Fibroblast of skin of left quadriceps (primary cell): Measurements from ENCODE around the gene GNGT1.

Source experiments
- DNase-seq, 2 experiments: peaks; one replicate each; pipeline ENCODE4 v3.0.0-alpha.2; 2013; ENCODE audit warnings: low read depth in 2 of 2

The GNGT1 gene

DNA sequence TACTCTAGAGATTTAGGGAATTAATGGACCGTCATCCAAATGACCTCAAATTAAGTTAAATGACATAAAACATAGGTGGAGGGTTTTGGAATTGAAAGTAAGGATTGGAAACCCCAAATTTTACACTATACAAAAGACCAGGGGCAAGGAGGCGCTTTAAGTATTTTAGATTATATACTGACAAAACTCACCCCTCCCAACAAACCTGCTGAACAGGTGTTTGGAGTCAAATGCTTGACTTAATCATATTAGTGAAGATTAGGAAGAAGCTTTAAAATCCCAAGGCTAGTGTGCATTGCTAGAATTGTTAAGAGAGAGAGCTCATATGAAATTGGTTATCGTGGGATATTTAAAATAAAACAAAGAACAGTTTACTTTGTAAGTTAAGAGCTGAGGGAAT is at the start of gene GNGT1:
Gene GNGT1, plus strand, starts transcription at position 301 of the 400 bp plus-strand sequence. CDS start 180 bp downstream, outside the sequence.
- no peak for DNase-seq

GRCh38 chr7:93858857-93859256 is 47.5 kb upstream of the GNGT1 start:
- DNase-seq, result no peak

DNA sequence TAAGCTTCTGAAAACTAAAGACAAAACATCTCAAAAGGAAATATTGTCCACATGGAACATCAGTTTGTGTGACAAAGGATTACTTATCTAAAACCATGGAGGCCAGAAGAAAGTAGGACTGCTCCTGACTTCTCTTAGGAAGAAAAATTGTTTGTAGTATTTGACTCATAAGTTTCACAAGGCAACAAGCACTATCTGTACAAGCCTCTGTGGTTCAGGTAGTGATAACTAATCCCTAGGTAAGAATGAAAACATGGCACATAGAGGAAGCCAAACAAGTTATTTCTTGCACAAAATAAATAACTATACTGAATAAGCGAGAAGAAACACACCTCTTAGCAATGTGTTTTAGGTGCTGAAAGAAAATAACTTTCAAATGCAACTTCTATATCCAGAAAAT is 46.1 kb upstream of the GNGT1 start:
- DNase-seq, result no peak

DNA sequence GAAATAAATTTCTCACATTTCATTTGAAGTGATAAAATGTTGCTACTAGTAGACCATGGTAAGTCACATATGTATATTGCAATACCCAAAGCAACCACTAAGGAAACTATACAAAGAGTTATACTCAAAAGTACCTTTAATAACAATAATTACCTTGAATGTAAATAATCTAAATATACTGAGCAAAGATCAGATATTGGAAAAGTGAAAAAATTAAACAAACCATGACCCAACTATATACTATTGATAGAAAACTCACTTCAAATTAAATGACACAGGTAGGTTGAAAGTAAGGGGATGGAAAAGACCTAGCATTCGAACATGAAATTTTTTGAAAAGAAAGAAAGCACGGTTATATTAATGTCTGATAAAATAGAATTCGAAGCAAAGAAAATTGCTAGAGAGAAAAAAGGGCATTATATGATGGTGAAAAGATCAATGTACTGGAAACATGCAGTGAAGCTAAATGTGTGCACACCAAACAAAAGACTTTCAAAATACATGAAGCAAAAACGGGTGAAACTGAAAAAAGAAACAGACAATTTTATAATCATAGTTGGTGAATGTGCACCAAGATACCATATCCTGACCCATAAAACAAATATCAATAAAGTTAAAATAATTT is 44.9 kb upstream of the GNGT1 start:
- no peak for DNase-seq

GRCh38 chr7:93862651-93863050 is 43.7 kb upstream of the GNGT1 start:
- no peak for DNase-seq

- no peak for DNase-seq
Measured at GRCh38 chr7:93866886-93867285, 39.5 kb upstream of the GNGT1 start.

DNA sequence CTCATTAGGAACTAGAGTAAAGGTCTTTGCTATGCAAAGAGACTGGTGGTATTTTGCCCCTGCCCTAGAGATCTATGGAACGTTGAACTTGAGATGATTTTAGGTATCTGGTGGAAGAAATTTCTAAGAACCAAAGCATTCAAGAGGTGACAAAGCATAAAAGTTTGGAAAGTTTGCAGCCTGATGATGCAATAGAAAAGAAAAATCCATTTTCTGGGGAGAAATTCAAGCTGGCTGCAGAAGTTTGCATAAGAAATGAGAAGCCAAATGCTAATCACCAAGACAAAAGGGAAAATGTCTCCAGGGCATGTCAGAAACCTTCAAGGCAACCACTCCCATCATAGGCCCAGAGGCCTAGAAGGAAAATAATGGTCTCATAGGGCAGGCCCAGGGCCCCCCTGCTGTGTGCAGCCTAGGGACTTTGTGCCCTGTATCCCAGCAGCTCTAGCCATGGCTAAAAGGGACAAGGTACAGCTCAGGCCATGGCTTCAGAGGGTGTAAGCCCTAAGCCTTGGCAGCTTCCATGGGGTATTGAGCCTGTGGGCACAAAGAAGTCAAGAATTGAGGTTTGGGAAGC is 32.3 kb upstream of the GNGT1 start:
- no peak for DNase-seq

- no peak for DNase-seq
Measured at GRCh38 chr7:93877742-93878141, 28.6 kb upstream of the GNGT1 start.

- DNase-seq, result no peak
Measured at GRCh38 chr7:93879356-93879755, 27.0 kb upstream of the GNGT1 start.

GRCh38 chr7:93882468-93882867 is 23.9 kb upstream of the GNGT1 start:
- DNase-seq, result no peak

GRCh38 chr7:93883078-93883916 is 23.1 kb upstream of the GNGT1 start:
- no peak for DNase-seq

GRCh38 chr7:93883917-93884345 is 22.4 kb upstream of the GNGT1 start:
- no peak for DNase-seq

DNA sequence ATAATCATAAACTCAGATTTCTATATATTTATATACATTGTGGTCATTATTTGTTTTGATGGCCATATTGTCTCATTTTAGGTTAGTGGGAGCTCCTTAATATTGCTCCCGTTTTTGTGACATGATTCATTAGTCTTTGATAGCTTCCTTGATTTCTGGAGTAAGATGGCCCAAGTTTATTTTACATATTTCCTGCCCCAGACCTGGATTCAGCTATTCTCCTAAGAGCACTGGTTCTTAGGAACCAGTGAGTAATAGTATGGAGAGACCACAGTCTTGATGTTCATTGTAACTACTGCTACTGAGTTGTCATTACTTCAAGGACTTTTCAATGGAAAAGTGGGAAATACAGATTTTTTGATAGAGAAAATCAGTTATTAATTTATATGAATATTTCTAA is 21.8 kb upstream of the GNGT1 start:
- DNase-seq, result no peak

GRCh38 chr7:93889261-93889660 is 17.1 kb upstream of the GNGT1 start:
- DNase-seq, result peak; percentile 21 to 29

GRCh38 chr7:93890041-93890463 is 16.3 kb upstream of the GNGT1 start:
- DNase-seq, result no peak

DNA sequence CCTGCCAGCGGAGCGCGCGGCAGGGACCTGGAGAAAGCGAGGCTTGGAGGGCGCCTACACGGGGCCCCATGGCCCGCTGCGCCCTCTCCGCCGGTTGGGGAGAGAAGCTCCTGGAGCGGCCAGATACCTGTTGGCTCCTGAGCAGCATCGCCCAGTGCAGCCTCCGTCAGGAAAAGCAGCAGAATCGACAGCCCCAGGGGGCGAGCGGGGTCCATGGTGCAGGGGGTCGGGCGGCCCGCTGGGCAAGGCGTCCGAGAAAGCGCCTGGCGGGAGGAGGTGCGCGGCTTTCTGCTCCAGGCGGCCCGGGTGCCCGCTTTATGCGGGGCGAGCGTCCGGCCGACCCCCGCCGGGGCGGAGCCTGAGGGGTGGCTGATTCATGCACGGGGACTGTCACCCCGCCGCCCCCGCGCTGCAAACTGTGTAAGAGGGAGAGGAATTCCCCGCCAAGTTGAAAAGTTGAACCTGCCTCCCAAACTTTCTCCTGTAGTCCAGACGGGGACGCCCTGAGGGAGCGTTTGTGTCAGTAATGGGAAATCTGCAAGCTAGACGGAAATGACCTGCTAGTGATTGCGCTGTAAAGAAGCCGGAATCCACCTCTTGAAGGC is 15.8 kb upstream of the GNGT1 start, which contains the start of gene TFPI2:
Gene TFPI2, minus strand, starts transcription at position 290 of the 605 bp plus-strand sequence. Its CDS starts 75 bp downstream, at position 215.
- DNase-seq, result no peak

- no peak for DNase-seq
Measured at GRCh38 chr7:93894426-93894825, 11.9 kb upstream of the GNGT1 start.

GRCh38 chr7:93894966-93895640 is 11.3 kb upstream of the GNGT1 start:
- DNase-seq, result no peak

GRCh38 chr7:93895859-93896600 is 10.3 kb upstream of the GNGT1 start:
- DNase-seq, result no peak

DNA sequence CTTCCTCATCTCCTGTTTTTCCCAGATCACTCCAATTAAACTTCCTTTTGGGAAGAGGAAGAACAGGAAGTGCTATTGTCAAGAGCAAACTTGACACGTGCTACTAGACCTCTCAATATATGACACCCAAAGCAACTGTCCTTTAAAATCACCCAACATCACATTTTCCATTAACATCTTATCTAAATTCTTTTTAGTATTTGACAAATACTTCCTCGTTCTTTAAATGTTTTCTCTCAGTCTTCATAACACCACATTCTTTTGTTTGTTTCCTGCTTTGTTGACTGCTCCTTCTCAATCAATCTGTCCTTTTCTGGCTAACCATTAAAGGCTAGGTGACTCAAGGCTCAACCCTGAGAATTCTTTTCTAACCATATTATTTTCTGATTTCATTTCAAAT is 8.7 kb upstream of the GNGT1 start:
- DNase-seq, result no peak
